GM18502 (cell line): ENCODE results near the gene CYP39A1.

Experiments used
- ATAC-seq: cut with Tn5 transposase; IDR thresholded peaks from one replicate; pipeline ENCODE4 v1.9.1; 2021; ENCODE audit warnings: mild to moderate bottlenecking; ENCODE audit not compliant: unreplicated experiment, poor library complexity

Gene CYP39A1

DNA sequence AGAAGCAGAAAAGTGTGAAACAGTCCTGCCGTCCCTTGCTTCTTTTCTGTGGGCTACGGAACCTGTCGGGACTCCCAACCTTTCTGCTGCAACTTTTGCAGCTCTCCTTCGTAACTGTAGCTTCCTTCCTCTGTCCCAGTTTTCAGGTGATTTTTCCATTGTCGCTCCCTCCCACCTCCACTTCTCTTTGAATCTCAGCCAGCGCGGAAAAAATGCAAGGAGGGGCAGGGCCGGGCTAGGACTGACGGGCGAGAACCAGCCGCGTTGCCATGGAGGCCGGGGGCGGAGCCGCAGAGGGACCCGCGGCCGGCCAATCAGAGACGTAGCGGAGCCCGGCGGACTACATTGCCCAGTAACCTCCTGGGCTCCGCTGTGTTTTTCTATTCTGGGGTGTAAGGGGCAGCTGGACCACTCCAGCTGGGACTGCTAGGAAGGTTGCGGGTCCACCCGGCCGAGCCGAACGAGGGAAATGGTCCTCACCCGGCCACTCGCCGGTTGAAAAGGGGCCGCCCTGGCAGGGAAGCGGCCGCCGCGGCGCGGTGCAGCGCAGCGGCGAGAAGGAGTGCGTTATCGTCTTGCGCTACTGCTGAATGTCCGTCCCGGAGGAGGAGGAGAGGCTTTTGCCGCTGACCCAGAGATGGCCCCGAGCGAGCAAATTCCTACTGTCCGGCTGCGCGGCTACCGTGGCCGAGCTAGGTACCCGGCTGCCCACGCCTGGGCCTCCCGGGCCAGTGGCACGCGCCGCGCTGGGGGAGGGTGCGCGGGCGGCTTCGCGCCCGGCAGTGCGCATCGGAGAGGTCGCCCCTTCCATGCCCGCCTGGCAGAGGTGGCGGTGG is at the start of gene CYP39A1, which contains the start of gene SLC25A27:
CYP39A1 (minus strand) TSS at position 216 of the 836 bp plus-strand sequence. CDS start 236 bp downstream, outside the sequence.
SLC25A27 (plus strand) TSS at position 373 of the 836 bp plus-strand sequence; CDS start at position 591, 218 bp downstream.
- peak; percentile 100 for ATAC-seq

GRCh38 chr6:46699970-46700369 is 47.4 kb upstream of the CYP39A1 start:
- no peak for ATAC-seq

DNA sequence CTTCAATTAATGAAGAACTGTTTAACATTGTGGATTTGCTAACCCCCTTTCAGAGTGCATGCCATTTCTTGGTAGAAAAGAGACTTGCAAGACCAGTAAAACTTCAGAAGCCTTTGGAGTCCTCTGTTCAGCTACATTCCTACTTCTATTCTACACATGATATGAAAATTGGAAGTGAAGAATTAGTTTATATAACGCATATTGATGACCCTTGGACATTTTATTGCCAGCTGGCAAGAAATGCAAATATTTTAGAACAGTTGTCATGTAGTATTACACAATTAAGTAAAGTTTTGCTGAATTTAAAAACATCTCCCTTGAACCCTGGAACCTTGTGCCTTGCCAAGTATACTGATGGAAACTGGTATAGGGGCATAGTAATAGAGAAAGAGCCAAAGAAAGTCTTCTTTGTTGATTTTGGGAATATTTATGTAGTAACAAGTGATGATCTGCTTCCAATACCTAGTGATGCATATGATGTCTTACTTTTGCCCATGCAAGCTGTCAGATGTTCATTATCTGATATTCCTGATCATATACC is 38.4 kb upstream of the CYP39A1 start:
- no peak for ATAC-seq

DNA sequence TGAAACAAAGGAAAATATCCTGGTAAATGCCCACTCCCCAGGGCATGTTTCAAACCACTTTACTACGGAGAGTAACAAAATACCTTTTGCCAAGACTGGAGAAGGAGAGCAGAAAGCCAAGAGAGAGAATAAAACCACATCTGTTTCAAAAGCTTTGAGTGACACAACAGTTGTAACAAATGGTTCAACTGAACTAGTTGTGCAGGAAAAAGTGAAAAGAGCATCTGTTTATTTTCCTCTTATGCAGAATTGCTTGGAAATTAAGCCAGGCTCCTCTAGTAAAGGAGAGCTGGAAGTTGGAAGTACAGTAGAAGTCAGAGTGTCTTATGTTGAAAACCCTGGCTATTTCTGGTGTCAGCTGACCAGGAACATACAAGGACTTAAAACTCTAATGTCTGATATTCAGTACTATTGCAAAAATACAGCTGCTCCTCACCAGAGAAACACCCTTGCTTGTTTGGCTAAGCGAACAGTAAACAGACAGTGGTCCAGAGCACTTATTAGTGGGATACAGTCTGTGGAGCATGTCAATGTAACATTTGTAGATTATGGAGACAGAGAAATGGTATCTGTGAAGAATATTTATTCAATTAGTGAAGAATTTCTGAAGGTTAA is 37.6 kb upstream of the CYP39A1 start:
- ATAC-seq: no peak

GRCh38 chr6:46689657-46690056 is 37.0 kb upstream of the CYP39A1 start:
- ATAC-seq: no peak

DNA sequence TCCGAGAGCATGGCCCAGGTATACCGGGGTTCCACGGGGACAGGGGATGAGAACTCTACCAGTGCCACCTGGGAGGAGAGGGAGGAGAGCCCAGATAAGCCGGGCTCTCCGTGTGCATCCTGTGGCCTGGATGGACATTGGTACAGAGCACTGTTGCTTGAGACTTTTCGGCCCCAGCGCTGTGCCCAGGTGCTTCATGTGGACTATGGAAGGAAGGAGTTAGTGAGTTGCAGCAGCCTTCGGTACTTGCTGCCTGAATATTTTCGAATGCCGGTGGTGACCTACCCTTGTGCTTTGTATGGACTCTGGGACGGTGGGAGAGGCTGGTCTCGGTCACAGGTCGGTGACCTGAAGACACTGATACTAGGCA is 36.3 kb upstream of the CYP39A1 start:
- ATAC-seq: no peak

GRCh38 chr6:46688117-46688965 is 35.7 kb upstream of the CYP39A1 start:
- ATAC-seq: no peak

DNA sequence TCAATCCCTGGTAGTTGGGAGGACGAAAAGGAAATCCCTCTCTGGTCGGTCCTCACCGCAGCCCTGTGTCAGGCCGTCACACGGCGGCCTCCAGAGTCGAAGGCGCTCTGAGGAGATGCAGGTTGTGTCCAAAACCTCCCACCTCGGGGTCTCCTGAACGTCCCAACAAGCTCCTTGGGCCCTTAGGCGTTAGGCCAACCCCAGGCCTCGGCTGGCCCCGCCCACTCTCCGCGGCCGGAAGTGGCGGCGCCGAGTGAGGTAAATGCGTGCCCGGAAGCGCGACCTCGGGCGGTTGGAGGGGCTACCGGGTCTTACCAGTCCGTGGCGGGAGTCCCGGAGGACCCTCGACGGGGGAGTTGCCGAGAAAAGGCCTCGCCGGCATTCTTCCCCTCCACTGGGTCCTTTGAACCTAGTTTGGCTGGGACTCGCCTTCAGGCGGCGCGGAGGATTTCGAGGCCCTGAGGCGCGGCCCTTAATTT is 35.0 kb upstream of the CYP39A1 start, which contains the start of gene TDRD6:
TDRD6 (plus strand) TSS at position 267 of the 479 bp plus-strand sequence. CDS start 244 bp downstream, outside the sequence.
- ATAC-seq: no peak

- no peak for ATAC-seq
Measured at GRCh38 chr6:46684771-46685170, 32.2 kb upstream of the CYP39A1 start.

DNA sequence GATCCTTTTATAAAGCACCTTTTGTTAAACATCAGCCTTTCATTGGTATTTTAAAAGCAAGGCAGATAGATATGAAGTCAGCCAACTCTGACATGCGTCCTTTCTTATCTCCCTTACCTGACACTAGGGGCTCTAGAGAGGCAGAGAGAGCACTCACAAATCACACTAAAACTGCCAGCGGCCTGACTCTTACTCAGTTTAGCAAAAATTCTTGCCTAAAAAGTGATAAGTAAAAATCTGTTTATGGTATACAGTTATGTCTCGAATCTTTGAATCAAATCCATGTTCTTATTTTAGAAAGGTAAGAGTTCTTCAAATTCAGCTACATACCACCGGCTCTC is 24.7 kb upstream of the CYP39A1 start:
- ATAC-seq: no peak

GRCh38 chr6:46676604-46677313 is 24.1 kb upstream of the CYP39A1 start:
- ATAC-seq: no peak

DNA sequence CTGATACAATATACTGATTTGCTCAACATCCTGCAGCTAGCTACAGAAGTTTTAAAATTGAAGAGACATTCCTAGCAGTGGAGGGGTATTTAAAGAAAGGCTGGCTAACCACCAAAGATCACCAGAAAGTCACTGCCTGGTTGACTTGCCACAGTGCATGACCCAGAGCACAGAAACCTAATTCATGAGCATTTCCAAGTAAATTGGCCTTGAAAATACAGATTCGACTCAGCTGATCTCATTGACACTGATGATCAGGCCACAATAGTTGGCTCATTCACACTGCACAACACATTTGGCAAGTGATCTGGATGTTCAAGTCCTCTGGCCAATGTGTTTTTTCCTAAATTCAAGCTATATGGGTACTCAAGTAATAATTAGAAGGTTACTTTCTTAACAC is 21.8 kb upstream of the CYP39A1 start:
- no peak for ATAC-seq

DNA sequence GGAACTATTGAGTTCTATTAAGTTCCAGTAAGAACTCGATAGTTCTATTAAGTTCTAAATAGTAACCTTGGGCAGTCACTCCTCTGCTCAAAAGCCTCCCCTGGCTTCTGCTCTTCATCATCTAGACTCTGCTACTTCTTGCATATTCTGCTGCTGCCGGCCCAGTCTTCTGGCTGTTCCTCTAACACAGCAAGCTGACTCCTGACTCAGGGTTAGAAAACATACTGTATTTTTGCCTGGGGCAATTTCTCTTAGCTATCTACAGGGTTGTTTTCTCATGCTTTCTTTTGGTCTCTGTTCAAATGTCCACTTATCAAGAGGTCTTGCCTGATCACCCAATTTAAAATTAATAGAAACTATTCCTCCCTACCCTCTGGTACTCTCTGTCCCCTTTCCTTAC is 14.8 kb upstream of the CYP39A1 start:
- ATAC-seq: no peak

GRCh38 chr6:46661483-46661882 is 8.9 kb upstream of the CYP39A1 start:
- ATAC-seq: no peak

- ATAC-seq: no peak
Measured at GRCh38 chr6:46657642-46658041, 5.0 kb upstream of the CYP39A1 start.

DNA sequence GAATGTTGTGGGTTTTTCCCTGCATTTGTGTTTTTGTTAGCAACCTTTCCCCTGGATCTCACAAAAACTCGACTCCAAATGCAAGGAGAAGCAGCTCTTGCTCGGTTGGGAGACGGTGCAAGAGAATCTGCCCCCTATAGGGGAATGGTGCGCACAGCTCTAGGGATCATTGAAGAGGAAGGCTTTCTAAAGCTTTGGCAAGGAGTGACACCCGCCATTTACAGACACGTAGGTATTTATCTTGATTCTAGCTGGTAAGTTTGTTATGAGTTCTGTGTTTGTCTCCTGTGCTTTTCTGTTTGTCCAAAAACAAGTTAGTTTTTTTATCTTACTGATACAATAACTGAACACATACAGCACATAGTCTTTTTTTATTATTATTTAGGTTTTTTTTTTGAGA is 3.2 kb upstream of the CYP39A1 start:
- no peak for ATAC-seq

DNA sequence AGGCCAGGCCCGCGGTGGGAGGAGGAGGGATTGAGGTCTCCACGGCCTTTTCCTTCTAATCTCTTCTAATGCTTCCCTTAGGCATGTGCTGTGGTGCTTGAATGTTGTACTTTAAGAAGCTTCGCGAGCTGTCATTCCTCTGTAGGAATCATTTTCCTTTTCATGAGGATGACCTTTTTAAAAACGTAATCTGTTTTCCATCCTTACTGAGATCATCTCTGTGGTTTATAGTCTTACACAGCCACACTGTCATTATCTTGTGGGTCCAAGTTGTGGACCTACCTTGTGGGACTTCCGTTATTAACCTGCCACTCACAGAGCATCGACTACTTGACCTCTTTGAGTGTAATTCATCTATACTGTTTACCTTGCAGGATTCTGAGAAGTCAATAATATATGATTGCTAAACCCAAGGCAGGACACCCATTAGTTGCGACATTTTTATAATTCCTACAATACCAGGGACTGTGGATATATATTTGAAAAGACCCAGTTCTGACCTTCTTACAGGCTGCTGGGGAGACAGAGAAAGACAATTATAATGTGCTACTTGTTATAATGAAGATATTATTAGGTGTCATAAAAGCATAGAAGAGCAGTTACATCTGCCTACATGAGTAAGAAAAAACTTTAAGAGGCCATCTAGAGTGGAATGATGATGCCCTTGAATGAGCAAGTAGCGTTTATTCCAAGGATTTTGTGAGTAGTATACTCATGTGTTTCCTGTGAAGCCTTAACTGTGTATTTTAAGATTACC is 999 bp upstream of the CYP39A1 start:
- no peak for ATAC-seq

GRCh38 chr6:46652232-46652602 is 401 bp downstream of the CYP39A1 start:
- ATAC-seq: no peak

DNA sequence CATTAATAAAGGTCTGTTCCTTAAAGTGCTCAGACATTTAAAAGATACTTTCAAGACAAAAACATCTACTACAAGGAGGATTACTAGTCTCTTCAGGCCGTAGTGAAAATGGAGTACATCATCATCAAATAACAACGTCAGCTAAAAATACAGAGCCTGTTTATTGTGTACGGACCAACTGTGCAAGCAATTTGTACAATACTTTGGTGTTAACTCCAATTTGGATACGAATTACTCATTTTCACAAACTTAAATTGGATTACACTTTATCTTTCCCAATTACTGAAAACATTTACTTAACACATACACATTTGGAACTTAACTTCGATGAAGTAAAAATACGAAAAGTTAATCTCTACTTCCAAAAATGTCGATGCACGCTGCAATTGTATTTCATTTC is 802 bp downstream of the CYP39A1 start:
- no peak for ATAC-seq
